Endothelial cell of umbilical vein (primary cell): Measurements from ENCODE around the gene PPP4R4. TPM values are rescaled to one million over a fixed set of nuclear protein-coding genes. Genes with fewer than 3 reads are reported as not detected.

Experiments used
- BruUV-seq: library from RNA; stranded (reverse); fragments of 400-500 nt; replicated peaks from 2 replicates; lab custom pipeline; 2021; lab: Mats Ljungman, UMichigan
- CTCF ChIA-PET: fragments of 300-600, 350-600 bp; sonication (Branson Sonifier 250); formaldehyde crosslinking; loops from one replicate; lab custom pipeline; 2021; ENCODE audit warnings: antibody characterized with exemption, inconsistent platforms; lab: Charles Lee
- POLR2A ChIA-PET: fragments of 300-600, 350-600 bp; sonication (Branson Sonifier 250); formaldehyde crosslinking; loops from one replicate; lab custom pipeline; 2021; ENCODE audit warnings: antibody characterized with exemption, inconsistent platforms; lab: Charles Lee
- DNase-seq: peaks from one replicate; pipeline ENCODE4 v3.0.0-alpha.2; 2011; ENCODE audit warnings: low read depth, low spot score
- FAIRE-seq: peaks from 2 replicates; lab custom pipeline; 2011; peaks lifted over from hg19 to GRCh38; lab: Jason Lieb, UNC
- H2AFZ ChIP-seq: 2 replicates; pipeline ENCODE4 v1.6.0; 2012; ENCODE audit warnings: low read depth, low read length, control low read depth, inconsistent platforms
- H3K27ac ChIP-seq: 2 replicates; pipeline ENCODE4 v1.5.1; 2011; ENCODE audit warnings: low read depth, mild to moderate bottlenecking, control low read depth, low read length, moderate library complexity; ENCODE audit not compliant: insufficient read depth
- H3K27me3 ChIP-seq, 2 experiments: 2 replicates each; pipeline versions ENCODE4 v1.6.0 to v1.6.1; 2011; ENCODE audit warnings: low read length in 2 of 2, mixed read lengths in 1 of 2; ENCODE audit not compliant: control insufficient read depth in 2 of 2, insufficient read depth in 2 of 2
- H3K36me3 ChIP-seq, 2 experiments: 2 replicates in 1 of 2; 3 replicates in 1 of 2; pipeline ENCODE4 v1.5.1; 2011; ENCODE audit warnings: low read length in 2 of 2, mild to moderate bottlenecking in 1 of 2, moderate library complexity in 1 of 2; ENCODE audit not compliant: control insufficient read depth in 2 of 2, insufficient read depth in 2 of 2; ENCODE audit errors: extremely low read depth in 1 of 2
- H3K4me1 ChIP-seq: 3 replicates; pipeline ENCODE4 v1.5.1; 2011; ENCODE audit warnings: mild to moderate bottlenecking, low read length; ENCODE audit not compliant: control insufficient read depth, insufficient read depth; ENCODE audit errors: extremely low read depth
- H3K4me2 ChIP-seq: 2 replicates; pipeline ENCODE4 v1.6.1; 2011; ENCODE audit warnings: low read length, control low read depth, mixed read lengths; ENCODE audit not compliant: insufficient read depth
- H3K4me3 ChIP-seq, 3 experiments: fragments of 200-600 bp in 1 of 3; sonication (generic), shearing (Covaris generic) in 1 of 3; replicated peaks in 1 of 3; 2 replicates each; pipeline ENCODE4 v1.5.1; 2011 to 2016; ENCODE audit warnings: control low read depth in 3 of 3, low read length in 3 of 3, mild to moderate bottlenecking in 2 of 3, inconsistent platforms in 1 of 3, low read depth in 1 of 3, moderate library complexity in 1 of 3; ENCODE audit not compliant: insufficient read depth in 1 of 3
- H3K79me2 ChIP-seq: 2 replicates; pipeline ENCODE4 v1.6.0; 2012; ENCODE audit warnings: low read length, inconsistent platforms; ENCODE audit not compliant: control insufficient read depth, insufficient read depth
- H3K9ac ChIP-seq: replicated peaks from 2 replicates; pipeline ENCODE3; 2011; ENCODE audit warnings: low read length, control low read depth; ENCODE audit not compliant: insufficient read depth; ENCODE audit errors: extremely low read depth
- H3K9me1 ChIP-seq: replicated peaks from 3 replicates; pipeline ENCODE4 v1.6.0; 2011; ENCODE audit warnings: mild to moderate bottlenecking, low read length; ENCODE audit not compliant: control insufficient read depth, insufficient read depth; ENCODE audit errors: extremely low read depth
- H3K9me3 ChIP-seq: replicated peaks from 2 replicates; pipeline ENCODE4 v1.5.1; 2012; ENCODE audit warnings: low read length, inconsistent platforms; ENCODE audit not compliant: control insufficient read depth, insufficient read depth
- H4K20me1 ChIP-seq: replicated peaks from 2 replicates; pipeline ENCODE3; 2011; ENCODE audit warnings: mild to moderate bottlenecking, low read length; ENCODE audit not compliant: control insufficient read depth, insufficient read depth; ENCODE audit errors: extremely low read depth
- EZH2 ChIP-seq: IDR thresholded peaks from 2 replicates; pipeline ENCODE4 v1.6.1; 2012; ENCODE audit warnings: borderline replicate concordance, low read depth, mild to moderate bottlenecking, moderate library complexity, low read length, inconsistent platforms; ENCODE audit not compliant: severe bottlenecking
- FOS ChIP-seq: IDR thresholded peaks from 2 replicates; pipeline ENCODE4 v1.6.1; 2011; ENCODE audit warnings: mild to moderate bottlenecking, low read length, moderate library complexity, borderline replicate concordance; ENCODE audit not compliant: insufficient read depth
- GATA2 ChIP-seq: IDR thresholded peaks from 2 replicates; pipeline ENCODE4 v1.7.0; 2011; ENCODE audit warnings: low read depth, mild to moderate bottlenecking, moderate library complexity, mixed read lengths, low read length; ENCODE audit not compliant: insufficient read length, insufficient read depth
- JUN ChIP-seq: IDR thresholded peaks from 2 replicates; pipeline ENCODE4 v1.6.1; 2011; ENCODE audit warnings: borderline replicate concordance, low read depth; ENCODE audit not compliant: insufficient read length, insufficient read depth
- MYC ChIP-seq: IDR thresholded peaks from one replicate; pipeline ENCODE4 v1.6.1; 2011; ENCODE audit warnings: mild to moderate bottlenecking, low read depth, low read length
- POLR2A ChIP-seq: IDR thresholded peaks from 2 replicates; pipeline ENCODE4 v1.6.1; 2012; ENCODE audit warnings: low read depth, mild to moderate bottlenecking, control low read depth, low read length
- POLR2AphosphoS5 ChIP-seq: IDR thresholded peaks from 2 replicates; pipeline ENCODE4 v1.6.1; 2012; ENCODE audit warnings: low read depth, mild to moderate bottlenecking, control low read depth, low read length, moderate library complexity; ENCODE audit not compliant: insufficient read depth
- dilution Hi-C: fragments of 300-500 bp; cut with MboI; formaldehyde crosslinking; loops from one replicate; pipeline ENCODE4 v1.15.0; 2019; ENCODE audit warnings: low sequenced_read_pairs; ENCODE audit not compliant: extremely low pct_ligation_motif_present
- intact Hi-C: fragments of 100-400 bp; cut with micrococcal nuclease; formaldehyde crosslinking; loops from one replicate; pipeline ENCODE4 v1.10.0; 2022
- polyA plus RNA-seq, 4 experiments: library from polyadenylated mRNA; depleted of rRNA in 3 of 4; stranded (reverse) in 3 of 4; unstranded in 1 of 4; fragments of >200 nt; gene quantifications; 2 replicates each; pipeline versions ENCODE4 v1.2.1 to v1.2.3, GENCODE V29; 2011 to 2012; ENCODE audit warnings: missing spikeins in 1 of 4
- total RNA-seq: library from RNA; stranded (reverse); gene quantifications from 2 replicates; pipeline ENCODE4 v1.2.3, GENCODE V29; 2021
- TF ChIP-seq, protein P1 (sequence below): IDR thresholded peaks from 2 replicates; pipeline ENCODE4 v1.6.1; 2011; ENCODE audit not compliant: insufficient read depth, insufficient read length
- TF ChIP-seq, protein P2 (sequence below), 2 donors: IDR thresholded peaks; 1 replicate in 1 of 2; 2 replicates in 1 of 2; pipeline ENCODE4 v1.5.1; 2011; ENCODE audit warnings: low read length in 2 of 2, mild to moderate bottlenecking in 2 of 2, moderate library complexity in 2 of 2, control low read depth in 1 of 2, inconsistent platforms in 1 of 2, low read depth in 1 of 2; ENCODE audit not compliant: insufficient read depth in 1 of 2; ENCODE audit errors: extremely low read depth in 1 of 2

Gene PPP4R4
- total and polyA plus RNA-seq, 2 donors (not counting 3 experiments of a cell fraction or from before 2014, with no cell fraction given) = not detected

DNA sequence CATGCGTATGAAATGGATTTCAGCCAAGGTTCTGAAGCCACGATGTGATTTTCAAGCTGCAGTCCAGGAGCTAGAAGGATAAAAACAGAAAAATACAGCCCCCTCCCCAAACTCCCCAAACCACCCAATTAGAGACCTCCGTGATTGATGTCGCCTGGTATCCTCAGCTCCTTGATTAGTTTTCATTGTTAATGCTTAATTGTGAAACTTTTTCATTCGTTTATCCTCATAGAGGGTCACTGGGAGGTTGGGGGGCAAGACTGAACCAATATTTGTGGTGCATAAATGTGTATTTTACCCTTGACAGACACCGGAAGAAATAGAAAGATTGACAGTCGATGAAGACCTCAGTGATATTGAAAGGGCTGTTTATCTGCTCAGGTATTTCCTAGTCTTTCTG, 1.6 kb downstream of the PPP4R4 start:
- POLR2A ChIA-PET = no interaction called here
- Histone ChIP-seq H3K79me2 (no peaks in the 10 kb centered on the region), H3K36me3 (no peaks in the 10 kb centered on the region), H3K9me1 (no peaks in the 10 kb centered on the region), H3K27ac (no peak overlapping the region), H3K4me1 (peaks cover 3% of the 10 kb centered on the region), H3K9me3 (no peaks in the 10 kb centered on the region), H3K4me3 (no peak overlapping the region), H3K27me3 (peaks cover 29 to 74% of the 10 kb centered on the region in 2 experiments), H4K20me1 (no peaks in the 10 kb centered on the region), H3K4me2 (no peak overlapping the region), H3K9ac (no peak overlapping the region), H2AFZ (no peak overlapping the region)
- no TSS peak for BruUV-seq
- no peak for TF ChIP-seq EZH2
- no peak for TF ChIP-seq FOS
- TF ChIP-seq, protein P1, sequence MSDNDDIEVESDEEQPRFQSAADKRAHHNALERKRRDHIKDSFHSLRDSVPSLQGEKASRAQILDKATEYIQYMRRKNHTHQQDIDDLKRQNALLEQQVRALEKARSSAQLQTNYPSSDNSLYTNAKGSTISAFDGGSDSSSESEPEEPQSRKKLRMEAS = no peak
- TF ChIP-seq JUN = no peak
- no peak for TF ChIP-seq MYC
- TF ChIP-seq POLR2A = no peak
- no peak for TF ChIP-seq GATA2
- TF ChIP-seq, protein P2, sequence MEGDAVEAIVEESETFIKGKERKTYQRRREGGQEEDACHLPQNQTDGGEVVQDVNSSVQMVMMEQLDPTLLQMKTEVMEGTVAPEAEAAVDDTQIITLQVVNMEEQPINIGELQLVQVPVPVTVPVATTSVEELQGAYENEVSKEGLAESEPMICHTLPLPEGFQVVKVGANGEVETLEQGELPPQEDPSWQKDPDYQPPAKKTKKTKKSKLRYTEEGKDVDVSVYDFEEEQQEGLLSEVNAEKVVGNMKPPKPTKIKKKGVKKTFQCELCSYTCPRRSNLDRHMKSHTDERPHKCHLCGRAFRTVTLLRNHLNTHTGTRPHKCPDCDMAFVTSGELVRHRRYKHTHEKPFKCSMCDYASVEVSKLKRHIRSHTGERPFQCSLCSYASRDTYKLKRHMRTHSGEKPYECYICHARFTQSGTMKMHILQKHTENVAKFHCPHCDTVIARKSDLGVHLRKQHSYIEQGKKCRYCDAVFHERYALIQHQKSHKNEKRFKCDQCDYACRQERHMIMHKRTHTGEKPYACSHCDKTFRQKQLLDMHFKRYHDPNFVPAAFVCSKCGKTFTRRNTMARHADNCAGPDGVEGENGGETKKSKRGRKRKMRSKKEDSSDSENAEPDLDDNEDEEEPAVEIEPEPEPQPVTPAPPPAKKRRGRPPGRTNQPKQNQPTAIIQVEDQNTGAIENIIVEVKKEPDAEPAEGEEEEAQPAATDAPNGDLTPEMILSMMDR (IDR thresholded peaks at IDR 0.05; ENCODE audit: extremely low read depth in 1 of 2, insufficient read depth in 1 of 2, low read depth in 1 of 2, low read length in 2 of 2) = no peak
- TF ChIP-seq POLR2AphosphoS5 = no peak
- intact Hi-C loops = no loop called here
- CTCF ChIA-PET = interaction anchor here (0.5 to 2.4 kb wide), 4 partner anchors 44 to 236 kb away, joined by 3 to 8 read pairs (median 4); no protein-coding TSS in a partner anchor
- DNase-seq (no peak), FAIRE-seq (no peak)
- dilution Hi-C loops = no loop called here
